Fibroblast of peridontal ligament (primary cell): ENCODE data around the gene SOS1.
"Not testable (repeated sequence)": the region's sequence is repeated elsewhere in the genome, so short reads cannot be mapped to it uniquely, and the experiment has no call there.

Experiments
- DNase-seq: peaks from one replicate; pipeline ENCODE4 v3.0.0-alpha.2; 2010; ENCODE audit errors: extremely low read depth

SOS1 gene

DNA sequence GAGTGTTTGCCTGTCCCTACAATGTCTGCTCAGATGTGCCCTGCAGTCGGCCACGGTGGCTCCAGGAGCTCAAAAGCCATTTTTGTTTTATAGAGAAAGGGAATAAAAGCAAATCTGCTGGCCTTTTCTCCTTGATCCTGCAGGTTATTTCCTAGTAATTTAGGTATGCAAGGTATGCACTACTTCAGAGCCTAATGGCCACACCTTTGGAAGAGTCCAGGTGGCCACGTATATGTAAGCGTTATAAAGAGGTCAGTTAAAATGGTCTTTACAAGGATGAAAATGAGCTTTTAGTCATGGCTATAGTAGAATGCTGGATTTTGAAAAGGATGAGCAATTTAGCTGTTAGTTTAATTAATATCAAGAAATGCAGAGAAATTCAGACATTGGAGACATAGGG is 149.5 kb downstream of the SOS1 start:
- DNase-seq: no peak

DNA sequence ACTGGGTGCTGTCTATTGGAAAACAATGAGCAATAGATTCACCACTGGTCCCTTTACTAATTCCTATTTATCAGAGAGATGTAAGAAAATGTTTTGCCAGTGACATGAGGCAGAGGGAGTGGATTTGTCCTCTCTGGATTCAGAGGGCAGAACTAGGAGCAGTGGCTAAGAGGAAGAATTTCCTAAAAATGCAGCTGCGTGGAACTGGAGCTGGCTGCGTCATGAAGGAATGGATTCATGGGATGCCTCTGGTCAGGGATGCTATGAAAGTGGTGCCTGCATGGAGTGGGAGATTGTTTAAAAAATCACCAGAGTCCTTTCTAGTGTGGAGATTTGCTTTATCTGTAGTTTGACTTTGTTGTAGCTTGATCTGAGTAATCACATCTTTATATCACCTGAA is 152.8 kb downstream of the SOS1 start:
- no peak for DNase-seq

DNA sequence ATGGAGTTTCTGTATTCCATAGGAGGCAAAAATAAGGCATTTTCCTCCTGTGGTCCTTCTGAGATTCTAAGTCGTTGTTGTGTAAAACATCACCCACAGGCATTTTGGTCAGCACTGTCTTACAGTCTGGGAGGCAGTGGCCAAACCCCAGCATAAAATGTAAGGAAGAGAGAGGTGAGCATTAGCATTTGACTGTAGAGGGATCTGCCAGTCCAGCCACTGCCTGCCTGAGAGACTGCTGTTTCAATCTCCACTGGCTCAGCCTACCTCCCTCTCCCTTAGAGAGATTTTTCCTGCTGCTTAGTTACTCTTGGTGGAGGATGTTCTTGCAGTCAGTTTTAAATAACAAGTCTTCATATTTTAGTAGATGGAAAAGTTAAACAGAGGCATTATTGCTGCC is 154.2 kb downstream of the SOS1 start:
- no peak for DNase-seq

DNA sequence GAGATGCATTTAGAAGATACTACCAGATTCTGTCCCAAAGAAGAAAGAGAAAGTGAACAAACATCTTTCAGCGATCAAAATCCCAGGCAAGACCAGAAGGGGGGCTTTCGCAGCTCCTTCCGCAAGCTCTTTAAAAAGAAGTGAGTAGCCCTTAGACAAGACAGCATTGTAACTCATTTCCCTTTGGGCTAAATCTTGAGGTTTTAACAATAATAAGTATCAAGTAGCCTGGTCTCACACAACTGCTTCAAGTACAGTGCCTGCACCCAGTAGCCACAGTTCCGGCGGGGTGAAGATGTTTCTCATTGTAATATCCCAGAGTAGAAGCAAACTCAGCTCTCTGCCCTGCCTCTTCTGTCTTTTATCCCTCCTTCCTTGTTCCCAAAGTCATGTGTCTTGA is 154.8 kb downstream of the SOS1 start:
- no peak for DNase-seq

DNA sequence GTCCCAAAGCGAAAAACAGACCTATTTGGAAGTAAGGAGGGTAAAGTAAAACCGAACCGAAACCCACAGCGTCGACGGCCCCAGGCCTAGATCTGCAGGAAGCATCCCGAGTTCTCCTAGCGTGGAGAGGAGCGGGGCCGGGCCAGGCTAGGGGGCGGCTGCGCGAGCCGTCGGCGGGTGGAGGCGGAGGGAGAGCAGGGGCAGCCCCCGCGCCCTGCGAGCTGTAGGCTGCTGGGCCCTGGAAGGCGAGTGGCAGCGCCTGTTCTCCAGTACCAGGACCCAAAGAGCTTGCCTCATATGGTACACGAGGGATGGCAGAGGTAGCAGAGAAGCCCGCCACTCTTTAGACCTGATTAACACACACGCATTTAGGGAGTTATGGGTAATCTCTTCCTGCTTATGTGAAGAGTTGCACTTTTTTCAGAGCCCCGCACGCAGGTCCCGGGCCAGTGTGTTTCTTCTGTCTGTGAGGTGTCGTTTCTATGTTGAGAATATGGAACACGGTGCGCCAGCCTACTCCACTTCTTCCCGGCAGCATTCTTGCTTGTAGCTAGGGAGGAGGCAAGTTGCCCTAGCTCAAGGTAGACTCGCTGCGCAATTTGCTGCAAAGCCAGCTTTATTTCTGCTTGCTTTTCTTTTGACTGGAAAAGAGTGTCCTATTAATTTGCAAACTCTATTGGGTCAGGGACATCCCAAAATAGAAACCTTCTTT is 160.1 kb downstream of the SOS1 start:
- DNase-seq: no peak

DNA sequence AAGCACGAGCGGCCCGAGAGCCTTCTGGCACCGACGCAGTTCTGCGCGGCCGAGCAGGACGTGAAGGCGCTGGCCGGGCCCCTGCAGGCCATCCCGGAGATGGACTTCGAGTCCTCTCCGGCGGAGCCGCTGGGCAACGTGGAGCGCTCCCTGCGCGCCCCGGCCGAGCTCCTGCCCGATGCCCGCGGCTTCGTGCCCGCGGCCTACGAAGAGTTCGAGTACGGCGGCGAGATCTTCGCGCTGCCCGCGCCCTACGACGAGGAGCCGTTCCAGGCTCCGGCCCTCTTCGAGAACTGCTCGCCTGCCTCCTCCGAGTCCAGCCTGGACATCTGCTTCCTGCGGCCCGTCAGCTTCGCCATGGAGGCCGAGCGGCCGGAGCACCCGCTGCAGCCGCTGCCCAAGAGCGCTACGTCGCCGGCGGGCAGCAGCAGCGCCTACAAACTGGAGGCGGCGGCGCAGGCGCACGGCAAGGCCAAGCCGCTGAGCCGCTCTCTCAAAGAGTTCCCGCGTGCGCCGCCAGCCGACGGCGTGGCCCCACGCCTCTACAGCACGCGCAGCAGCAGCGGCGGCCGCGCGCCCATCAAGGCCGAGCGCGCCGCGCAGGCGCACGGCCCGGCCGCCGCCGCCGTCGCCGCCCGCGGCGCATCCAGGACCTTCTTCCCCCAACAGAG is 160.8 kb downstream of the SOS1 start:
- DNase-seq: peak; percentile 71

DNA sequence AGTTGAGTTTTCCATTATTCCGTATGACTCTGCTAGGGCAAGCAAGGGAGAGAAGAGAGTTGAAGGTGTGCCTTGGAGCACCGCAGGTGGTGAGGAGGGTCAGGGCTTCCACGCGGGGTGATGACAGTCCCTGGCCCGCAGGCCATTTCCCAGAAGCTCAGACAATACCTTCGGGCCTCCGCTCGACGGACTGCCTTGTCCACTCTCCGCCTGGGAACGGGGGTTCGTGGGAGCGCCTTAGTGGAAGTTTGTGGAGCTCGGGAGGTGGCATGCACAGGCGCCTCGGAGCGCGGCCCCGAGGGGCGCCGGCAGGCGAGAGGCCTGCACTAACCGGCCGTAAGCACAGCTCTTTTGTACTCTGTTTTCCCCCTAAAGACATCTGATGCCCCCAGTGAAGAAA is 161.4 kb downstream of the SOS1 start:
- no peak for DNase-seq

DNA sequence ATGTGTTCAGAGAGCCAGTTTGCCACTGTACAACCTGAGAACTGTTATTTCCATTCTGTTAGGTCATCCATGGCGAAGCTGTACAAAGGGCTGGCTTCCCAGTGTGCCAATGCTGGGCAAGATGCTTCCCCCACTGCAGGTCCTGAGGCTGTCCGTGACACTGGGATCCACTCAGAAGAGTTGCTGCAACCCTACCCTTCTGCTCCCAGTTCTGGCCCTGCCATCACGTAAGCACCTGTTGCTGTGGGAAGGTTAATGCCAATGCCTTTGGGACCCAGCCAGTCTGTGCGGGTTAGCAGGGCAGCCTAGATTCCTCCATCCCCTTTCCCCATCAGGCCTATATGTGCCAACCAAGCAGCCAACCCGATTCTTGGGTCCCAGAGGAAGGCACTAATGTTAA is 162.9 kb downstream of the SOS1 start:
- no peak for DNase-seq

DNA sequence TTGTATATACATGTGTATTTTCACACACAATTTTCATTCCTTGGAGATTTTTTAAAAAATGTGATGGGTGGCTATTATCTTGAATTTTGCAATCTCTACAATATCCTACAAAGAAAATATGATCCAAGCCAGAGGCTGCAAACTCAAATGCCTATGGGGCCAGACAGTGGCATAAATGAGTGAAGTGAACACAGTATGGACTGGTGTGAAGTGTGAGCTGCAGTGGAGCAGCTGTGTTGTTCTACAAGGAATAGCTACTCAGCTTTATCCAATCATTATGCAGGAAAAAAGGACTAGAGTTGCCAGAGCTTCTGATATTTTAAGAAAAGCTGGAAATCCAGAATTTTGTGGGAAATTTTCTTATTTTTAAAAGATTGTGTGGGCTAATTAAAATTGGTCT is 169.1 kb downstream of the SOS1 start:
- DNase-seq: no peak

DNA sequence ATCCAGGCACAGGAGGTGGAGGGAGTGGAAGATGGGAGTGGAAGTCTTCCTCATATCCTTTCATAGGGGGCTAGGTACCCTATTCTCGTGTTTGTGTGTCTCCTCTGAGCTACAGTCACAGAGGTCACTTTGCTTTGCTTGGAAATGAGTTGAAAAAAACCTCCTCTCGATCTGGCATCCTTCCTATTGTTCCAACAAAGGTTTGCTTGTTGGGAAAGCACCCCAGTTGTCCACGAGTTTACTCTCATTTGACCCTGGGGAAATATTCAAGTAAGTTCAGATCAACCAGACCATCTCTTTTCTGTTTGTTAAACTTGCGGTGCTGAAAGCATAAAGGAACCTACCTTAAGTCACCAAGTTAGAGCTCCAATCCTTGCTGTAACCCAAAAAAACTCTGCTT is 171.9 kb downstream of the SOS1 start:
- no peak for DNase-seq

DNA sequence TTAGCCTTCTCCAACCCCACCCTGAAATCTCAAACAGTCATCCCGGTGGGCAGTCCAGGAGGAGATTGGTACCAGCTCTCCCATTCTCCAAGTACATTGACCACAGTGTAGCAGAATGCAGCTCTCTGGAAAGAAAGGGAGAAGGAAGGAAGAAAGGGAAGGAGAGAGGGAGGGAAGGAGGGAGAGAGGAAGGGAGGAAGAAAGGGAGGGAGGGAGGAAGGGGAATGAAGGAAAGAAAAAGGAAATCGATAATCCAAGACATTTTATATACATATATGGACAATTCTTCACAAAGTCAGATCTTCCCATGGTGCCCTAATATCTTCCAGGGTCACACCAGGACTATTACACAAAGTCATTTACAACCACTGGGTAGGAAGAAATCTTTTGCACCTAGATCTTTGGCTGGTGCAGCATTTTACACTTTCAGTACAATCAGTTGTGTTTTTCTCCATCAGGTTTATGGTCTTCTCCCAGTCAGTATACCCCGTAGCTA is 172.4 kb downstream of the SOS1 start:
- DNase-seq: no peak

DNA sequence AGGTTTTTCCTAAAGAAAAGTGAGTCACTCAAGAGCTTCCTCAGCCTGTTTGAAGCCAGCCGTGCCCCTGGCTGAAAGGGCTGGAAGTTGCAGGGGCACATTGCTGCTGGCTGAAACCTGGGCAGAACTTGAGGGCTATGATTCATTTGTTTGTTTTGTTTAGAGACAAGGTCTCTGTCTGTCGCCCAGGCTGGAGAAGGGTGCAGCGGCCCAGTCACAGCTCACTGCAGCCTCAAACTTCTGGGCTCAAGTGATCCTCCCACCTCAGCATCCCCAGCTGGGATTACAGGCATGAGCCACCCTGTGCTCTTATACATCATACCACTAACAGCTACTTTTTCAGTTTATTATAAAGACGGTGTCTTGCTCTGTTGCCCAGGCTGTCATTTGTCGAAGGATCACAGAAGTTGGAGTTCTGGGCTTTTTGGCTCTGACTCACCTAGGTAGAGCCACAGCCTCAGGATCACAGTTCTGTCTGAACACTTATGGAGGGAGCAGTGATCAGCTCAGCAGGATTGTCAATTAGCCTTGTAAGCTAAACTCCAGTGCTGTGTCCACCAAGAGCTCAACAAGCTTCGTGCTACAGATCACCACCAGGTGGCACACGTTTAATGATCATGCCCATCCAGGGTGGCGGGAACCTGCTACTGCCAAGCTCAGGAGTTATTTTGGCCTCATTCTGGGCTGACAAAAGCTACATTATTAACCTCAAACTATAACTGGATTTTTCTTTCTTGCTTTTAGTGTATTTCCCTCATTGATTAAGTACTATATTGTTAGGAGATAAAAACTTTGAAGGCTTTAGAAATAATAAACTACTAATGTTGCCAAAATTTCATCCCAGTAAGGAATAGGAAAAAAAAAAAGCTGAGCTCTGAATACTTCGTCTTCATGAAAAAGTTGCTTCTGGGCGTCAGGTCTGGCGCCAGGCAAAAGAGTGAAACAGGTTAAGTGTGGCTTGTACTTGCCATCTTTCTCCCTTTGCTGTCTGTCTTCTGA is 173.3 kb downstream of the SOS1 start:
- peak; percentile 76 for DNase-seq

DNA sequence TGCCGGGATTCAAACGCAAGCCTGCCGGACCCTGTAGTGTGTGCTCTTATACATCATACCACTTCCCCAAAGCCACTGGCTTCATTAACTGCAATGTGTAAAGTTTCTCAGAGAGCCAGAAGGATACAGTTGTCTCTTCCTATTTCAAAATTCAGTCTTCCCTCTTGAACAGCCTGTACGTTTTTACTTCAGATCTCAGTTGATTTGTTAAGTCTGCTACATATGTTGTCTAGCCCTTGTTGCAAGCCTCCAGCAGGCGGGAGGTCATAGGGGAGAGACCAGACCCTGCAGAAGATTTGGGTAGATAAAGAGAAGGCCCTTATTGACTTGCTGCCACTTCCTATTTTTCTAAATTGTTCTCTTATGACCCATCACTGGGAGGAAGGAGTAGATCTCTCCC is 174.9 kb downstream of the SOS1 start:
- no peak for DNase-seq

DNA sequence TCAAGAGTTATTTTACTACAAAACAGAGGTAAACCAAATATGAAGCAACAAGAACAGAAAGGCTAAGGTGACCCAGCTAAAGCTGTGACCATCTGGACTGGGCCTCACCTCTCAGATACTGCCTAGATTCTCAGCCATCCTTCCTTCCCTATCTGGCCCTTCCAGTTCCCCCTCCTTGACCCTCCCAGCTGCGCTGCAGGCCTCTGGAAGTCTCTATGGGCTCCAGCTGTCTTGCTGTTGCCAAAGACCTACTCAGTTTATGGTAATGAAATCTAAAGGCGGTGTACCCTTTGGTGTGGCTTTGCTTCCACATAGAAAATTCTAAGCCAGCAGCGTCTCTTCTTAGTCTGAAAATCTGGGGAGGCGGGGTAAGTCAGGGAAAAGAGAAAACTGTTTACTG is 175.5 kb downstream of the SOS1 start:
- no peak for DNase-seq

DNA sequence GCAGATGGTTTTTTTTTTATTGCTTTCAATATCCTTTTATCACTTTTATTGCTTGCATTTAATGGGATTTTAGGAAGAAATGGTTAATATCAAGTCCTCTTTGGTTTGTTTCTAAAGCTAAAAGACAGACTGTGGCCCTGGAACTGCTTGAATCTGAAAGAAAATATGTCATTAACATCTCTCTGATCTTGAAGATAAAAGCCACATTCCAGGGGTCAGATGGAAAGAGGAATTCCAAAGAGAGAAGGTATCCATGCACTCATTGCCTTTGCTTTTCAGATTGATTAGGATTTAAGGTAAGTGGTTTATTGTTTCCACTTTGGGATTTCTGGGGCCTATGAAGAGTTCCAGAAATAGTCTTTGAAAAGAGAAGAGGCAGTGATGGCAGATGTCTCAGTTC is 177.1 kb downstream of the SOS1 start:
- DNase-seq: no peak

DNA sequence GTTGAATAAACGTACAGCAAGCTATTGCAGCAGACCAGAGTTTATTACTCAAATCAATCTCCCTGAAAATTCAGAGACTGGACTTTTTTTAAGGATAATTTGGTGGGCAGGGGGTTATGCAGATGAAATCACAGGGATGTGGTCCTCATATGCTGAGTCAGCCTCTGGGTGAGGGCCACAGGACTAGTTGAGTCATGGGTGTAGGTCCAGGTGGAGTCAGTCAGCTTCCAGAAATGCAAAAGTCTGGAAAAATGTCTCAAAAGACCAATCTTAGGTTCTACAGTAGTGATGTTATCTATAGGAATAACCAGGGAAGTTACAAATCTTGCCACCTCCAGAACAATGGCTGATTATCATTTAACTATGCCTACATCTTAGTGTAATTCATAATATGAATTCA is 180.1 kb downstream of the SOS1 start:
- no peak for DNase-seq

DNA sequence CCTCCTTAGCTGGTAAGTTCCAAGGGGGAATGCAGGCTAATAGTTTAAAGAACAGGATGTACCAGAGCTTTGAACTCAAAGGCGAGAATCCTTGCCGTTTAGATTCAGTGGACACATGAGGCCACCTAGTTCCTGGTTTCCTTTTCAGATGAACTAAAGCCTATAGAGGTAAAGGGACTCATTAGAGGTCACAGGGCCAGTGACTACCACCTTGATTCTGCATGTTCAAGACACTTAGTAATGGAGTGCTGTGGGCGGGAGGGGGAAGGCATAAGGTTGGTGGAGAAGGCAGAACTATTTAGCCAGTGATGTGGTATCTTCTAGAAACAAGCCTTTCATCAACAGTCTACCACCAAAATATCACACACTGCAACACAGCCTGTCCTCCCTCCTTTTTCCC is 183.3 kb downstream of the SOS1 start:
- DNase-seq: no peak

DNA sequence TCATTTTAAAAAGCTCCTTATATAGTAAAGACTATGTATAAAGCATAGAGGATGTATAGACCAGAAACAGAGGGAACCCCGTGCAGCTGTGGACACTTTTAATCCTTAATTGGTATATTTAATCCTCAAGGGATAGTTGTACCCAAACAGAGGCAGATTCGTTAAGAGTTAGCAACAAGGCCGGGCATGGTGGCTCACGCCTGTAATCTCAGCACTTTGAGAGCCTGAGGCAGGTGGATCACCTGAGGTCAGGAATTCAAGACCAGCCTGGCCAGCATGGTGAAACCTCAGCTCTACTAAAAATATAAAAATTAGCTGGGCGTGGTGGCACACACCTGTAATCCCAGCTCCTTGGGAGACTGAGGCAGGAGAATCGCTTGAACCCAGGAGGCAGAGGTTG is 184.3 kb downstream of the SOS1 start:
- DNase-seq: not testable (repeated sequence)

DNA sequence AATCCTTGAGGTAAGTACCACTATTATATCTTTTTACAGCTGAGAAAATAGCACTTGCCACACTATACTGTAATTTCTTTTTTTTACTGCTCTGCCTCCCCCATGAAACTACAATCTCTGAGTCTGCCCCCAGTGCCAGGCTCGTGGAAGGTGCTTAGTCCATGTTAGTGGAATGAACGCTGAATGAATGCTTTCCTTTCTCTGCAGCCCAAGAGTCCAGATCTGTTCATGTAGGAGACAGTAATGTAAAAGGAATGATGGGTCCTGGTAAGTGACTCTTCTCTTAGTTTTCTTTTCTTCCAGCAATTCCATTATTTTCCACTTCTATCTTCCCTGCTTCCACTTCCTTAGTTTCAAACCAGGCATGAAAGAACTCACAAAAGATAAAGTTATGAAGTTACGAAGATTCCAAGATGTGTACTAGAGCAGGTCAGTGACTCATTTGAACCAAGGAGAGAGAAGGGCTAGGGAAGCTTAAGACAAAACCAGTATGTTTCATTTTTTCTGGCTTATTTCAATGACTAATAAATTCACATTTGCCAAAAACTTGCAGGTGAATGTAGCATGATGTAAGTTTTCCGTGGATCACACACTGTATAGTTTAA is 185.2 kb downstream of the SOS1 start:
- peak; percentile 21 for DNase-seq

DNA sequence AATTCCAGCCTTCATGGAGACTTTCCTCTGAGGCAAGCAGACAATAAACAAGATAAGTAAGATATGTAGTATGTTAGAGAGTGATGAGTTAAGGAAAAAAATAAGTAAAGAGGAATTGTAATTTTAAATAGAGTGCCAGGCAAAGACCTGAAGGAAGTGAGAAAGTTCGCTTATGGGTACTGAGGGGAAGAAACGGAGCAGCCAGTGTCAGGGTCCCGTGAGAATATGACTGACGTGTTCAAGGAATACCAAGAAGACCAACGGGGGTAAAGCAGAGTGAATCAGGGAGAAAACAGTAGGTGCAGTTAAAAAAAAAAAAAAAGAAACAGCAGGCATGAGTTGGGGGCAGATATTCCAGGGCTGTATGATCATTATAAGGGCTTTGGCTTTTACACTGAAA is 186.1 kb downstream of the SOS1 start:
- DNase-seq: no peak

DNA sequence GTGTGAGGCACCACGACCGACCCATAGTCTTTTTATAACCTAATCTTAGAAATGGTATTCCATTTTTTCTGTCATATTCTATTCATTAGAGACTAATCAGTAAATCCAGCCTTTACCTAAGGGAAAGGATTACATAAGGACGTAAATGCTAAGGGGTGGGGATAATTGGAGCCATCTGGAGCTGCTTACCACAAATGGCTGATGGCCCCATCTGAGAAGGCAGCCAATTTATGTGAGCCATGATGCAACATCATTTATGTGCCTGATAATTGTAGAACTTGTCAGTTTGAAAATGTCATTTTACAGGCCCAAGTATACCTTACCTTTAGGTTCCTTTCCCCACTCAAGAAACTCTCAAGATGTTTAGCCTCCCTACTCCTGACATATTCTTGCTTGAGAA is 187.2 kb downstream of the SOS1 start:
- peak; percentile 89 for DNase-seq

DNA sequence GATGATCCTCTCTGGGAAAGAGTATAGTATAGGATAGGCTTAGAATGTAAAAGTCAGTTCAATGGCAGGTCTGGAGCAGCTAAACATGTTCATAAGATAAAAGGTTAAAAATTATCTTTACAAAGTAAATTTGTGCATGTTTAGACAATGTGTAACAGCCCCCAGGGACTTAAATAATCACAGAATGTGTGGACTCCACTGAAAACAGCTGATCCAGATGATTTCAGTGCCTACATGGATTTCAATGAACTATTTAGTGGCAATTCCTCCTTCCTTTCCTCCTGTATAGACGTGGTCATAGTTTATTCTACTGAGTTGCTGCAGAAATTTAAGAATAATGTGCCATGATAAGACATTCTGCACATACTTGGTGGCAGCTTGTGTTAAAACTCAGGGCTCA is 188.3 kb downstream of the SOS1 start:
- peak; percentile 16 for DNase-seq
